ENCODE measurements around the gene CHN2.

The CHN2 gene

GRCh38 chr7:29408841-29409243 is 214.3 kb downstream of the CHN2 start:
- no peak overlapping the region for H3K4me3 ChIP-seq (ENCODE audit: low read depth, low read length)
- DNase-seq (ENCODE audit: low read depth) = peak; percentile 70
- TF ChIP-seq POLR2A (IDR thresholded peaks at IDR 0.05; ENCODE audit: extremely low read depth, insufficient read length) (no peak), MYC (IDR thresholded peaks at IDR 0.05; ENCODE audit: low read depth, low read length) (no peak), MAX (IDR thresholded peaks at IDR 0.05; ENCODE audit: low read depth, low read length) (no peak)
- TF ChIP-seq, protein P1, sequence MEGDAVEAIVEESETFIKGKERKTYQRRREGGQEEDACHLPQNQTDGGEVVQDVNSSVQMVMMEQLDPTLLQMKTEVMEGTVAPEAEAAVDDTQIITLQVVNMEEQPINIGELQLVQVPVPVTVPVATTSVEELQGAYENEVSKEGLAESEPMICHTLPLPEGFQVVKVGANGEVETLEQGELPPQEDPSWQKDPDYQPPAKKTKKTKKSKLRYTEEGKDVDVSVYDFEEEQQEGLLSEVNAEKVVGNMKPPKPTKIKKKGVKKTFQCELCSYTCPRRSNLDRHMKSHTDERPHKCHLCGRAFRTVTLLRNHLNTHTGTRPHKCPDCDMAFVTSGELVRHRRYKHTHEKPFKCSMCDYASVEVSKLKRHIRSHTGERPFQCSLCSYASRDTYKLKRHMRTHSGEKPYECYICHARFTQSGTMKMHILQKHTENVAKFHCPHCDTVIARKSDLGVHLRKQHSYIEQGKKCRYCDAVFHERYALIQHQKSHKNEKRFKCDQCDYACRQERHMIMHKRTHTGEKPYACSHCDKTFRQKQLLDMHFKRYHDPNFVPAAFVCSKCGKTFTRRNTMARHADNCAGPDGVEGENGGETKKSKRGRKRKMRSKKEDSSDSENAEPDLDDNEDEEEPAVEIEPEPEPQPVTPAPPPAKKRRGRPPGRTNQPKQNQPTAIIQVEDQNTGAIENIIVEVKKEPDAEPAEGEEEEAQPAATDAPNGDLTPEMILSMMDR (IDR thresholded peaks at IDR 0.05; ENCODE audit: low read depth, low read length) = peak; percentile 82

GRCh38 chr7:29410996-29411395 is 216.4 kb downstream of the CHN2 start:
- no peak overlapping the region for H3K4me3 ChIP-seq (ENCODE audit: low read depth, low read length)
- TF ChIP-seq, protein P1 (IDR thresholded peaks at IDR 0.05; ENCODE audit: low read depth, low read length) = no peak
- no peak for TF ChIP-seq MAX (IDR thresholded peaks at IDR 0.05; ENCODE audit: low read depth, low read length)
- no peak for TF ChIP-seq POLR2A (IDR thresholded peaks at IDR 0.05; ENCODE audit: extremely low read depth, insufficient read length)
- TF ChIP-seq MYC (IDR thresholded peaks at IDR 0.05; ENCODE audit: low read depth, low read length) = no peak
- DNase-seq (ENCODE audit: low read depth) = no peak

DNA sequence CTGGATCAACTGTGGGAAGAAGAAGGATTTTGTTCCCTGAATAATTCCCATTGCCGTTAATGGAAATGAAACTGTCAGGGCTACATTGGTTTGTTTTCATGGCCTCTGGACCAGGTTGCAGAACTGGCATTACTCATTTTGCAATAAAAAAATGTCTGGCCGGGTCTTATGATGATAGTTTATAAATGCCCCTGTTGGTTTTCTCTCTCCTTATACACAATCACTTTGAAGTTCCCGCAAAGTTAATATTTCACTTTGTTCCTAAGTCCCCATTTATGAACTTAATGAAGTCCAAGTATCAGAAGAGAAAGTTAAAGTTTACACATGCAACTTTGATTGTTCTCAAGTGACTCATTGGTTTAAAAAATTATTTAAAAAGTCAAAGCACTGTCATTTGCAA is 218.3 kb downstream of the CHN2 start:
- no peak for TF ChIP-seq MAX (IDR thresholded peaks at IDR 0.05; ENCODE audit: low read depth, low read length)
- no peak for TF ChIP-seq MYC (IDR thresholded peaks at IDR 0.05; ENCODE audit: low read depth, low read length)
- H3K4me3 ChIP-seq (ENCODE audit: low read depth, low read length) = no peak overlapping the region
- DNase-seq (ENCODE audit: low read depth) = no peak

GRCh38 chr7:29413626-29414136 is 219.1 kb downstream of the CHN2 start:
- H3K4me3 ChIP-seq (ENCODE audit: low read depth, low read length) = no peak overlapping the region
- TF ChIP-seq, protein P1 (IDR thresholded peaks at IDR 0.05; ENCODE audit: low read depth, low read length) = no peak
- TF ChIP-seq MYC (IDR thresholded peaks at IDR 0.05; ENCODE audit: low read depth, low read length) (no peak), POLR2A (IDR thresholded peaks at IDR 0.05; ENCODE audit: extremely low read depth, insufficient read length) (no peak), MAX (IDR thresholded peaks at IDR 0.05; ENCODE audit: low read depth, low read length) (no peak)
- no peak for DNase-seq (ENCODE audit: low read depth)

- no peak for DNase-seq (ENCODE audit: low read depth)
- H3K4me3 ChIP-seq (ENCODE audit: low read depth, low read length) = no peak overlapping the region
- TF ChIP-seq MAX (IDR thresholded peaks at IDR 0.05; ENCODE audit: low read depth, low read length) (0 out of 2 replicates have a peak, but pooled peaks have one; percentile 9), POLR2A (IDR thresholded peaks at IDR 0.05; ENCODE audit: extremely low read depth, insufficient read length) (no peak)
These were observed 219.6 kb downstream of the CHN2 start for GRCh38 chr7:29414216-29414615.

GRCh38 chr7:29415215-29415614 is 220.6 kb downstream of the CHN2 start:
- no peak for TF ChIP-seq MYC (IDR thresholded peaks at IDR 0.05; ENCODE audit: low read depth, low read length)
- TF ChIP-seq, protein P1 (IDR thresholded peaks at IDR 0.05; ENCODE audit: low read depth, low read length) = no peak
- DNase-seq (ENCODE audit: low read depth) = no peak
- H3K4me3 ChIP-seq (ENCODE audit: low read depth, low read length) = no peak overlapping the region
